ENCODE results near the gene IL1B. TPM values are rescaled to one million over a fixed set of nuclear protein-coding genes. Genes with fewer than 3 reads are reported as not detected.

IL1B gene
- total RNA-seq, 1 donor from 2014 or later = 0.27 TPM

- Histone ChIP-seq H3K27me3 (ENCODE audit: low read depth) (peaks cover 31% of the 10 kb centered on the region), H3K27ac (replicated peaks) (no peak overlapping the region), H3K4me1 (no peaks in the 10 kb centered on the region), H3K36me3 (no peaks in the 10 kb centered on the region), H3K9me3 (replicated peaks) (no peaks in the 10 kb centered on the region), H3K4me3 (no peak overlapping the region)
- TF ChIP-seq, protein P1, sequence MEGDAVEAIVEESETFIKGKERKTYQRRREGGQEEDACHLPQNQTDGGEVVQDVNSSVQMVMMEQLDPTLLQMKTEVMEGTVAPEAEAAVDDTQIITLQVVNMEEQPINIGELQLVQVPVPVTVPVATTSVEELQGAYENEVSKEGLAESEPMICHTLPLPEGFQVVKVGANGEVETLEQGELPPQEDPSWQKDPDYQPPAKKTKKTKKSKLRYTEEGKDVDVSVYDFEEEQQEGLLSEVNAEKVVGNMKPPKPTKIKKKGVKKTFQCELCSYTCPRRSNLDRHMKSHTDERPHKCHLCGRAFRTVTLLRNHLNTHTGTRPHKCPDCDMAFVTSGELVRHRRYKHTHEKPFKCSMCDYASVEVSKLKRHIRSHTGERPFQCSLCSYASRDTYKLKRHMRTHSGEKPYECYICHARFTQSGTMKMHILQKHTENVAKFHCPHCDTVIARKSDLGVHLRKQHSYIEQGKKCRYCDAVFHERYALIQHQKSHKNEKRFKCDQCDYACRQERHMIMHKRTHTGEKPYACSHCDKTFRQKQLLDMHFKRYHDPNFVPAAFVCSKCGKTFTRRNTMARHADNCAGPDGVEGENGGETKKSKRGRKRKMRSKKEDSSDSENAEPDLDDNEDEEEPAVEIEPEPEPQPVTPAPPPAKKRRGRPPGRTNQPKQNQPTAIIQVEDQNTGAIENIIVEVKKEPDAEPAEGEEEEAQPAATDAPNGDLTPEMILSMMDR (IDR thresholded peaks at IDR 0.05; ENCODE audit: borderline replicate concordance) = no peak
- intact Hi-C loops (cut with micrococcal nuclease) = no loop called here
- no peak for DNase-seq
These were observed 13.4 kb upstream of the IL1B start for GRCh38 chr2:112849956-112850355.

DNA sequence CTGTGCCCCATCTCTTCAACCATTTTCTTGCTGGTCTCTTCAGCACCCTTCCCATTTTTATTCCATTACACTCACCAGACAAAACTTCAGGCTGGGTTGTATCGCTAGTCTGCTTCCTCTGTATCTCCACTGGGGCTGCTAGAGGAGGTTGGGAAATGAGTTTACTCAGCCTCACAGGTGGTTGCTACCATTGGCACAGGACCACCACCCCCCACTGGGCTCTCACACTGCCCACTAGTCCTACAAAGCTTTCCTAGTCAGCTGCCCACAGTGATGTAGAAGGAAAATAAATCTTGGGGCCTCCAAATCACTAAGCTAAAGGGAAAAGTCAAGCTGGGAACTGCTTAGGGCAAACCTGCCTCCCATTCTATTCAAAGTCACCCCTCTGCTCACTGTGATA, 12.3 kb upstream of the IL1B start:
- Histone ChIP-seq H3K36me3 (no peaks in the 10 kb centered on the region), H3K27ac (replicated peaks) (no peak overlapping the region), H3K27me3 (ENCODE audit: low read depth) (peaks cover 31% of the 10 kb centered on the region), H3K9me3 (replicated peaks) (no peaks in the 10 kb centered on the region), H3K4me1 (no peaks in the 10 kb centered on the region), H3K4me3 (no peak overlapping the region)
- no peak for DNase-seq
- TF ChIP-seq, protein P1 (IDR thresholded peaks at IDR 0.05; ENCODE audit: borderline replicate concordance) = no peak
- intact Hi-C loops (cut with micrococcal nuclease) = no loop called here

DNA sequence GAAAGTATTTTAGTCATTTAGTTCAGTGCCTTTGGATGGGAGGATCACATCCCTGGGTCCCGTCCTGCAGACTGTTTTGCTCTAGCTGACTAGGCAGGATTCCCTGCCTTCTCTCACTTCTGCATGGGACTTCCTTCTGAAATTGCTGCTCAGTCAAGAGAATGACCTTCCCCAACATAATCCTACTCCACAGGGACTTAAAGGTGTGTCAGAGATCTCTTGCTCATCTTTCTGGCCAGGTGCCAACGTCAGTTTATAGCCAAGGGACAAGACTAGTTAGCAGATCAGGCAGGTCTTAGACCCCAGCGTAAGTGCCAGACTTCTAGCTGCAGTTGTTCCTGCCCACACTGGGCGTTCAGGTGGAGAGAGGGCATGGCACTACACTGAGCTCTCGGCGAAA, 9.5 kb upstream of the IL1B start:
- TF ChIP-seq, protein P1 (IDR thresholded peaks at IDR 0.05; ENCODE audit: borderline replicate concordance) = no peak
- Histone ChIP-seq H3K9me3 (replicated peaks) (no peaks in the 10 kb centered on the region), H3K4me1 (no peaks in the 10 kb centered on the region), H3K27ac (replicated peaks) (no peak overlapping the region), H3K4me3 (no peak overlapping the region), H3K36me3 (no peaks in the 10 kb centered on the region), H3K27me3 (ENCODE audit: low read depth) (peaks cover 20% of the 10 kb centered on the region)
- DNase-seq = no peak
- intact Hi-C loops (cut with micrococcal nuclease) = no loop called here

GRCh38 chr2:112843836-112844235, 7.3 kb upstream of the IL1B start:
- H3K4me1 ChIP-seq = no peaks in the 10 kb centered on the region
- peaks cover 42% of the 10 kb centered on the region for H3K27me3 ChIP-seq (ENCODE audit: low read depth)
- H3K4me3 ChIP-seq = no peak overlapping the region
- H3K36me3 ChIP-seq = no peaks in the 10 kb centered on the region
- intact Hi-C loops (cut with micrococcal nuclease) = no loop called here
- TF ChIP-seq, protein P1 (IDR thresholded peaks at IDR 0.05; ENCODE audit: borderline replicate concordance) = no peak
- H3K9me3 ChIP-seq (replicated peaks) = no peaks in the 10 kb centered on the region
- H3K27ac ChIP-seq (replicated peaks) = no peak overlapping the region
- no peak for DNase-seq

- Histone ChIP-seq H3K27ac (replicated peaks) (no peak overlapping the region), H3K36me3 (no peaks in the 10 kb centered on the region), H3K4me1 (no peaks in the 10 kb centered on the region), H3K4me3 (no peak overlapping the region), H3K9me3 (replicated peaks) (no peaks in the 10 kb centered on the region), H3K27me3 (ENCODE audit: low read depth) (peaks cover 47% of the 10 kb centered on the region)
- TF ChIP-seq, protein P1 (IDR thresholded peaks at IDR 0.05; ENCODE audit: borderline replicate concordance) = no peak
- intact Hi-C loops (cut with micrococcal nuclease) = no loop called here
- no peak for DNase-seq
These were observed 6.7 kb upstream of the IL1B start for GRCh38 chr2:112843288-112843687.
